CD8-positive, alpha-beta memory T cell (primary cell): ENCODE data around the gene TAOK1. TPM values are rescaled to one million over a fixed set of nuclear protein-coding genes. Genes with fewer than 3 reads are reported as not detected.

Source experiments
- CTCF ChIA-PET: fragments of 350-600 bp; sonication (Branson Sonifier 250); formaldehyde crosslinking; loops from one replicate; lab custom pipeline; 2021; ENCODE audit warnings: antibody characterized with exemption; lab: Charles Lee
- POLR2A ChIA-PET: fragments of 350-600 bp; sonication (Branson Sonifier 250); formaldehyde crosslinking; loops from one replicate; lab custom pipeline; 2021; ENCODE audit warnings: antibody characterized with exemption; lab: Charles Lee
- DNase-seq, 5 donors: peaks; one replicate each; pipeline versions ENCODE4 v3.0.0 to v3.0.0-alpha.2; 2020 to 2022; ENCODE audit warnings: mixed read lengths in 1 of 5
- H3K27ac ChIP-seq: one replicate; pipeline ENCODE4 v1.7.0; 2013; ENCODE audit warnings: low read depth, mild to moderate bottlenecking, low read length, moderate library complexity
- H3K27me3 ChIP-seq: 2 replicates; pipeline ENCODE4 v1.7.0; 2013; ENCODE audit warnings: low read length, mild to moderate bottlenecking; ENCODE audit not compliant: insufficient read depth, poor library complexity, severe bottlenecking
- H3K36me3 ChIP-seq: 2 replicates; pipeline ENCODE4 v1.7.0; 2013; ENCODE audit warnings: mild to moderate bottlenecking, low read length, moderate library complexity; ENCODE audit not compliant: insufficient read depth
- H3K4me1 ChIP-seq: 2 replicates; pipeline ENCODE4 v1.7.0; 2013; ENCODE audit warnings: mild to moderate bottlenecking, low read length, moderate library complexity; ENCODE audit not compliant: insufficient read depth
- H3K4me3 ChIP-seq: 2 replicates; pipeline ENCODE4 v1.7.0; 2013; ENCODE audit warnings: mild to moderate bottlenecking, low read length
- H3K9me3 ChIP-seq: 2 replicates; pipeline ENCODE4 v1.7.0; 2013; ENCODE audit warnings: mild to moderate bottlenecking, low read length
- H3K27ac Mint-ChIP-seq, 8 donors: one replicate each; pipeline ENCODE4 v1.8.0; 2020 to 2021; ENCODE audit warnings: mixed read lengths in 8 of 8, mild to moderate bottlenecking in 6 of 8, inconsistent platforms in 3 of 8, moderate library complexity in 3 of 8
- H3K27me3 Mint-ChIP-seq, 2 donors: one replicate each; pipeline ENCODE4 v1.8.0; 2020 to 2021; ENCODE audit warnings: mixed read lengths in 2 of 2, mild to moderate bottlenecking in 1 of 2, moderate library complexity in 1 of 2
- H3K36me3 Mint-ChIP-seq, 3 donors: one replicate each; pipeline ENCODE4 v1.8.0; 2020 to 2021; ENCODE audit warnings: mixed read lengths in 3 of 3, inconsistent platforms in 1 of 3, mild to moderate bottlenecking in 1 of 3
- H3K4me1 Mint-ChIP-seq, 3 donors: one replicate each; pipeline ENCODE4 v1.8.0; 2020 to 2021; ENCODE audit warnings: mixed read lengths in 3 of 3, inconsistent platforms in 1 of 3, mild to moderate bottlenecking in 1 of 3
- H3K4me3 Mint-ChIP-seq, 7 donors: one replicate each; pipeline ENCODE4 v1.8.0; 2020 to 2021; ENCODE audit warnings: mixed read lengths in 7 of 7, mild to moderate bottlenecking in 6 of 7, moderate library complexity in 4 of 7, inconsistent platforms in 2 of 7
- H3K9me3 Mint-ChIP-seq, 5 donors: one replicate each; pipeline ENCODE4 v1.8.0; 2020 to 2022; ENCODE audit warnings: mixed read lengths in 5 of 5, mild to moderate bottlenecking in 3 of 5, moderate library complexity in 2 of 5, inconsistent platforms in 1 of 5
- polyA plus RNA-seq: library from polyadenylated mRNA; unstranded; fragments of 300-500 nt; fragmentation: Illumina TruSeq; gene quantifications from one replicate; pipeline ENCODE4 v1.2.3, GENCODE V29; 2021
- total RNA-seq, 2 experiments: library from RNA; stranded (reverse); gene quantifications; one replicate each; pipeline ENCODE4 v1.2.3, GENCODE V29; 2021

Gene TAOK1
- total and polyA plus RNA-seq, 3 experiments from 2014 or later: 3.8 to 42.1 (median 41.9) TPM

DNA sequence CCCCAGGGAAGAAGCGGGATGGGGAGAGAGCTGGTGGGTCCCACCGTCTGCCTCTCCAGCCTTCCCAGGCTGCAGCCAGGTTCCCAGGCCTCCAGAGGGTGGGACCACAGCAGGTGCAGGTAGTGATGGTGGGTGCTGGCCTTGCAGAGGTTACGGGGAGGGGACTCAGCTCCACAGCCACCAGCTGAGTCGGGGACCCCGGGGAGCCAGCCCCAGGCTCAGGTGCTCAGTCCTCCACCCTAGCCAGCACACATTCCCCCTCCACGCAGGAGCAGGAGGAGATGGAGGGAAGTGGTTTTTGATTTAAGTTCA is 183.4 kb downstream of the TAOK1 start:
- H3K27me3 Mint-ChIP-seq: no peaks in the 10 kb centered on the region
- H3K9me3 Mint-ChIP-seq: no peaks in the 10 kb centered on the region
- H3K4me1 Mint-ChIP-seq: peaks cover 11 to 22% (median 16%) of the 10 kb centered on the region in 3 donors
- ChIA-PET CTCF (interaction anchor here (0.6 to 26.2 kb wide), 12 partner anchors 6 to 206 kb away, joined by 3 to 436 read pairs (median 6); partner anchors contain the start of gene ANKRD13B), POLR2A (interaction anchor here (1.6 to 1.9 kb wide), 2 partner anchors 9 to 204 kb away, joined by 4 to 6 read pairs; no protein-coding TSS in a partner anchor)
- H3K36me3 ChIP-seq: peaks cover 3% of the 10 kb centered on the region
- H3K27me3 ChIP-seq: no peaks in the 10 kb centered on the region
- no peak overlapping the region for H3K4me3 ChIP-seq
- peaks cover 6% of the 10 kb centered on the region for H3K4me1 ChIP-seq
- H3K27ac Mint-ChIP-seq: no peak overlapping the region
- no peaks in the 10 kb centered on the region for H3K9me3 ChIP-seq
- peaks cover 0 to 50% (median 0%) of the 10 kb centered on the region in 3 donors for H3K36me3 Mint-ChIP-seq
- peak overlapping the region in 1 of 7 donors; percentile 36 for H3K4me3 Mint-ChIP-seq
- peak in 1 of 5 donors; percentile 14 for DNase-seq
- no peak overlapping the region for H3K27ac ChIP-seq

DNA sequence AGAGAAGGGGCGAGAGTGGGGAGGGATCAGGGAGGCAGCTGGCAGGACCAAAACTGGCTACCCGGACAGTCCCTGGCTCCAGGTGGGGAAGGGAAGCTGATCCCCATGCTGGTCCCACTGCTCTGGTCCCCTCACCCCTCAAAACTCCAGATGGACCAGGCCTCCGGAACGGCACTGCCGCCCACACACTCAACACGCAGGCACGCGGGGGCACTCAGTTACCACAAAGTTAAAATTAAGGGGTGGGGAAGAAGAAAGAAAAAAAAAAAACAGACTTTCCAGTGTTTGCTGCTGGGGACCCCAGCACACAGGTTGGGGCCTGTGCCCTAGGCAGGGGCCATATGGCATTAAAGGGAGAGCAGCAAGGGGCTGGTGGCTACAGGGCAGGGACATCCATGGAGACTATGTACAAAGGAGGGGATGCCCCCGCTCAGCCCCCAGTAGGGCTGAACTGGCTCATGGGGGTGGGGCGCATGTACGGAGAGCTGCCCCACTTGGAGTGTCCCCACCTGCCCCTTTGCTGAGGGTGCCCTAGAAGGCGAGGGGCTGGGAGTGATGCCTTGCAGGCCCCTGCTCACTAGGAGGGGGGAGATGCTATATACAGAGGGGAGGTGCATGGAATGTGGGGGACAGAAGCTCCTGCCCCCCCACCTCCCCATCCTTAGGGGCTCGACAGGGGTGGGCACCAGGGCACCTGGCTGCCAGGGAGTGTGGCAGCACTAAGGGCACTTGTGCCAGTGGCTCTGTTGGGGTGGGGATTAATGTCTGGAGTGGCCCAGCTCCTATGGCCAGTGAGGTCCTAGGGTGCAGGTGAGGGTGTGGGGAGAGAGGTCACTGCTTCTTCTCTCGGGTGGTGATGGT is 183.9 kb downstream of the TAOK1 start:
- H3K27ac Mint-ChIP-seq: peak overlapping the region in 2 of 8 donors; percentile 5 to 13
- DNase-seq: peak in 1 of 5 donors; percentile 43
- CTCF ChIA-PET: interaction anchor here (0.9 to 26.2 kb wide), 8 partner anchors 6 to 205 kb away, joined by 3 to 436 read pairs (median 26); partner anchors contain the start of gene ANKRD13B

DNA sequence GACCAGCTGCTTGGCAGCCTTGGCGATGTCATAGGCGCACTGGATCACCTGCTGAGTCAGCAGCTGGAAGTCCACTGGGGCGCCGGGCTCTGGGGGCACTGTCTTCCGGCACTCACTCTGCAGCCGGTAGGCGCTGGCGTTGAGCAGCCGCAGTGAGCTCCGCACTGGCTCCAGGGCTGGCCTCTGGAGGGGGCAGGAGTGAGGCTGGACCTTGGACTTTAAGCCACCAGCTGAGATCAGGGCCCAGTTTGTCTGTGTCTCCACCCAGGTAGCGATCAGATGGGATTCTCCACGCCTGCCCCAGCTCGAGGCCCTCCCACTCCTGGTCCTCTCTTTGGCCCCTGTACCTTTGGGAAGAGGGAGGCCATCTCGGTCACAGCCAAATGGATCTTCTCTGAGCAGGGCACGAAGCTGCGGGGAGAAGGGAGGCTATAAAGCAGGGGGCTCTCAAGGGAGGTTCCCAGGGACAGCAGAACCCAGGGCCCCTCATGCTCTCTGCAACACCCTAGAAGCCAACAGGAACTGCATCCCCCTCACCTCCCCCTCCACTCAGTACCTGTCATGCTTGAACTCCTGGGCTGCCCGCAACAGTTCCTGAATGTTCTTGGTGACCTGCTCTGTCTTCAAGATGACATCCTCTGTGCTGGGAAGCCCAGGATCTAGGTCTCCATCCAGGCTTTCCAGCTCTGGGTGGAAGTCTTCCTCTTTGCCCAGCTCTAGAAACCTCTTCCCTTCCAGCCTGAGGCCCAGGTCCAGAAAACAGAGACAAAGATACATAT is 184.8 kb downstream of the TAOK1 start:
- peak overlapping the region in 1 of 8 donors; percentile 43 for H3K27ac Mint-ChIP-seq

More for the DNA sequence above, 183.9 kb downstream of the TAOK1 start:
- POLR2A ChIA-PET: interaction anchor here (1.6 kb wide), 1 partner anchor 10 kb away, joined by 4 read pairs; no protein-coding TSS in a partner anchor
- Histone ChIP-seq H3K9me3 (no peaks in the 10 kb centered on the region), H3K27ac (no peak overlapping the region), H3K4me3 (no peak overlapping the region), H3K36me3 (peaks cover 3% of the 10 kb centered on the region), H3K4me1 (peaks cover 5% of the 10 kb centered on the region), H3K27me3 (no peaks in the 10 kb centered on the region)
- Mint-ChIP-seq H3K9me3 (no peaks in the 10 kb centered on the region), H3K4me3 (no peak overlapping the region), H3K27me3 (no peaks in the 10 kb centered on the region), H3K36me3 (peaks cover 0 to 55% (median 0%) of the 10 kb centered on the region in 3 donors), H3K4me1 (peaks cover 10 to 19% (median 14%) of the 10 kb centered on the region in 3 donors)

DNA sequence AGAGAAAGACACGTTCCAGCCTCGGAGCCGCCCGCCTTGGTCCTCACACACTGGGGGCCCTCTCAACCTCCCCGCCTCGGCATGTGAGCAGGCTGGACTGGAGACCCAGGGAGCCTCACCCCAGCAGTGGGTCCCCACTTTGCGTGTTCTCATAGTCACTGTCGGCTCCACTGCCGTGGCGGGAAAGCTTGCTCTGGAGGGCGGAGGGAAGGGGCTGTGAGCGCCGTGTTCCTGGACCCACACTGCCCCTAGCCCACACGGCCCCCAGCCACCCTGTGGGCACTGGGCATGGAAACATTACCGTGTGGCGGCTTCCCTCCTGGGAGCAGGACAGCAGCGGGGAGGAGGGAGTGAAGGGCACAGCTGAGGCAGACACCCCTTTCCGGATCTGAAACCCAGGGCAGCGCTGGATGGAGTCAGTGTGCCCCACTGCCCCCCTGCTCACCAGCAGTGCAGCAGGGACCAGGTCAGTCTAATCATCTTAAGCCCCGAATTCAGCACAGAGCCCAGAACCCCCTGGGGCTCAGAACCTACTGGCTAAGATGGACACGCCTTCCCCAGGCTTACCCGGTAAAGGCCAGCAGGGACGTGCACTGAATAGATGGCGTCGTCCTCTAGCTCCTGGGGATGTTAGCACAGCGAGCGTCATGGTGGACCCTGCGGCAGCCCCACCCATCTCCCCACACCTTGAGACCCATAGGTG is 185.5 kb downstream of the TAOK1 start:
- ChIA-PET CTCF (interaction anchor here (0.8 to 26.2 kb wide), 5 partner anchors 7 to 203 kb away, joined by 3 to 436 read pairs (median 81); partner anchors contain the start of genes ABHD15, ANKRD13B and TP53I13), POLR2A (no interaction called here)
- no peaks in the 10 kb centered on the region for H3K9me3 ChIP-seq
- Mint-ChIP-seq H3K27me3 (peaks cover 0 to 2% of the 10 kb centered on the region in 2 donors), H3K36me3 (peaks cover 0 to 65% (median 4%) of the 10 kb centered on the region in 3 donors), H3K4me3 (no peak overlapping the region), H3K27ac (no peak overlapping the region), H3K4me1 (peaks cover 9 to 18% (median 13%) of the 10 kb centered on the region in 3 donors), H3K9me3 (no peaks in the 10 kb centered on the region)
- peaks cover 3% of the 10 kb centered on the region for H3K36me3 ChIP-seq
- no peak overlapping the region for H3K27ac ChIP-seq
- peak in 1 of 5 donors; percentile 37 for DNase-seq
- peaks cover 3% of the 10 kb centered on the region for H3K4me1 ChIP-seq
- no peaks in the 10 kb centered on the region for H3K27me3 ChIP-seq
- H3K4me3 ChIP-seq: no peak overlapping the region

More for the DNA sequence above, 184.8 kb downstream of the TAOK1 start:
- ChIA-PET CTCF (interaction anchor here (0.8 to 26.2 kb wide), 5 partner anchors 6 to 205 kb away, joined by 3 to 436 read pairs (median 81); partner anchors contain the start of genes ABHD15, ANKRD13B and TP53I13), POLR2A (no interaction called here)
- H3K9me3 ChIP-seq: no peaks in the 10 kb centered on the region
- Mint-ChIP-seq H3K36me3 (peaks cover 0 to 60% (median 0%) of the 10 kb centered on the region in 3 donors), H3K4me3 (no peak overlapping the region), H3K4me1 (peaks cover 8 to 14% (median 10%) of the 10 kb centered on the region in 3 donors), H3K27me3 (no peaks in the 10 kb centered on the region), H3K9me3 (no peaks in the 10 kb centered on the region)
- H3K27ac ChIP-seq: no peak overlapping the region
- H3K4me1 ChIP-seq: no peaks in the 10 kb centered on the region
- H3K4me3 ChIP-seq: no peak overlapping the region
- H3K36me3 ChIP-seq: peaks cover 3% of the 10 kb centered on the region
- DNase-seq: peak in 1 of 5 donors; percentile 37
- no peaks in the 10 kb centered on the region for H3K27me3 ChIP-seq

DNA sequence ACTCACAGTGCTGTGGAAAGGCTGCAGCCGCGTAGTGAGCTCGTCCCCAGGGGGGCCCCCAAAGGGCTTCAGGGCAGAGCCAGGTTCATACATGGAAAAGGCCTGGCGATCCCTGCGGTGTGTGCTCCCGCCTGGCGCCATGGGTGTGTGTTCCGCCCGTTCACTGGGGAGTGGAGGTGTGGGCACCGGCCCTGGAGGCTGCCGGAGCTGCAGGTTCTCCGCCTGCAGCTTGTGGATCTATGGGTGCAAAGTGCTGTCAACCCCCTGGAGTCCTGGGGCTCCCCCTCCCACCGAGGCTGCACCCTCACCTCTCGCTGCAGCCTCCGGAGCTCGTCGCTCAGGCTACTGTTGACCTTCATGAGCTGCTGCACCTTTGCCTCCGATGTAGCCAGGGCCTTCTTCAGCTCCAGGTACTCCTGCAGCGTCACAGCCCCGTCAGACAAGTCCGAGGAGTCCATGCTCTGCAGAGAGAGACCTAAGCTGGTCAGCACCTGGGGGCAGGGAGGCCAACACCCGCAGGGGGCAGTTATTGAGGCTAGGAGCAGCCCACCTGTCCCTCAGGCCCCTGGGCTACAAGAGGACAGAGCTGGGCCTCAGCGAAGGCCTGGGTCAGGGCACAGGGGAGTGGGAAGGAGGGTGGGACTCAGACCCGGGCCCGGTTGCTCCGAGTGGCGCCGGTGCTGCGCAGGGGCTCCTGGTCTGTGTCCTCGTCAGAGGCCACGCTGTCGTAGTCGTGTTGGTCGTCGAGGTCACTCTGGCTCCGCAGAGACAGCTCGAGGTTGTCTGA is 186.2 kb downstream of the TAOK1 start:
- CTCF ChIA-PET: interaction anchor here (1.2 to 26.2 kb wide), 6 partner anchors 8 to 202 kb away, joined by 3 to 436 read pairs (median 42); partner anchors contain the start of genes ABHD15, ANKRD13B and TP53I13
- H3K4me1 Mint-ChIP-seq: peaks cover 5 to 12% (median 6%) of the 10 kb centered on the region in 3 donors
- peaks cover 0 to 2% of the 10 kb centered on the region in 2 donors for H3K27me3 Mint-ChIP-seq
- H3K36me3 Mint-ChIP-seq: peaks cover 0 to 69% (median 4%) of the 10 kb centered on the region in 3 donors
- Histone ChIP-seq H3K27me3 (no peaks in the 10 kb centered on the region), H3K4me3 (no peak overlapping the region), H3K36me3 (peaks cover 3% of the 10 kb centered on the region), H3K4me1 (peaks cover 6% of the 10 kb centered on the region), H3K27ac (no peak overlapping the region), H3K9me3 (no peaks in the 10 kb centered on the region)
- no peak for DNase-seq
- H3K9me3 Mint-ChIP-seq: no peaks in the 10 kb centered on the region
- POLR2A ChIA-PET: interaction anchor here (0.5 to 1.1 kb wide), 3 partner anchors 15 to 191 kb away, joined by 4 to 6 read pairs (median 4); no protein-coding TSS in a partner anchor
- H3K27ac Mint-ChIP-seq: no peak overlapping the region
- H3K4me3 Mint-ChIP-seq: no peak overlapping the region

DNA sequence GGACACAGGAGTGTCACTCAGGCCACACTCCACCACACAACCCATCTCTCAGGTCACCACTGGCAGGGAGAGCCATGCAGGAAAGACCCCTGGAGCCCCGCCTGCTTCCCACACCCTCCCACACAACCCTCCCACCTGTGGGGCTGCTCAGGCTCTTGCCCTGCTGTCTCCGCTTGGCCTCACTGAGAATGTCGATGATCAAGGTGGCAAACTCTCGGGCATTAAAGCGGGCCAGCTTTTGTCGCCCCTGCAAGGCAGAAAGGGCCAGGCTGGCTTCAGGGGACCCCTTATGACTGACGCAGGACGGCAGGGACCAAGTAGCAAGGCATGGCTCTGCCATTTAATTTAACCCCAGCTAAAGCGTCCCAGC is 186.8 kb downstream of the TAOK1 start:
- Mint-ChIP-seq H3K4me3 (no peak overlapping the region), H3K9me3 (no peaks in the 10 kb centered on the region), H3K27ac (peak overlapping the region in 1 of 8 donors; percentile 32), H3K4me1 (peaks cover 5 to 7% (median 6%) of the 10 kb centered on the region in 3 donors), H3K36me3 (peaks cover 0 to 71% (median 4%) of the 10 kb centered on the region in 3 donors), H3K27me3 (peaks cover 0 to 2% of the 10 kb centered on the region in 2 donors)
- H3K27me3 ChIP-seq: no peaks in the 10 kb centered on the region
- peaks cover 6% of the 10 kb centered on the region for H3K4me1 ChIP-seq
- H3K4me3 ChIP-seq: no peak overlapping the region
- ChIA-PET CTCF (interaction anchor here (1.2 to 26.2 kb wide), 5 partner anchors 8 to 36 kb away, joined by 3 to 436 read pairs (median 81); partner anchors contain the start of genes ABHD15, ANKRD13B and TP53I13), POLR2A (interaction anchor here (0.5 to 1.1 kb wide), 3 partner anchors 14 to 191 kb away, joined by 4 to 6 read pairs (median 4); no protein-coding TSS in a partner anchor)
- no peaks in the 10 kb centered on the region for H3K9me3 ChIP-seq
- no peak for DNase-seq
- H3K36me3 ChIP-seq: peaks cover 3% of the 10 kb centered on the region
- H3K27ac ChIP-seq: no peak overlapping the region
